Neural cell (in vitro differentiated cells): Measurements from ENCODE around the gene C19orf67. TPM values are rescaled to one million over a fixed set of nuclear protein-coding genes. Genes with fewer than 3 reads are reported as not detected.

Source experiments
- H2AFZ ChIP-seq: fragments of 200-600, 300-800 bp; sonication (generic), shearing (Covaris generic); 2 replicates; pipeline ENCODE4 v1.6.0; 2014; ENCODE audit warnings: low read depth, mild to moderate bottlenecking, antibody characterized with exemption, low read length, moderate library complexity
- H3F3A ChIP-seq: fragments of 200-600 bp; shearing (Covaris generic); 2 replicates; pipeline ENCODE4 v1.6.1; 2016; ENCODE audit warnings: mild to moderate bottlenecking, moderate library complexity, mixed read lengths, antibody characterized with exemption, low read length; ENCODE audit not compliant: insufficient read depth, poor library complexity, severe bottlenecking
- H3K27ac ChIP-seq: fragments of 200-600, 300-800 bp; sonication (generic), shearing (Covaris generic); 2 replicates; pipeline ENCODE4 v1.5.1; 2014; ENCODE audit warnings: mild to moderate bottlenecking, low read length, moderate library complexity
- H3K27me3 ChIP-seq: fragments of 300-800, 200-600 bp; sonication (generic), shearing (Covaris generic); 2 replicates; pipeline ENCODE4 v1.6.0; 2014; ENCODE audit warnings: mild to moderate bottlenecking, low read depth, low read length, moderate library complexity; ENCODE audit not compliant: insufficient read depth
- H3K36me3 ChIP-seq: fragments of 300-800, 200-600 bp; sonication (generic), shearing (Covaris generic); 2 replicates; pipeline ENCODE4 v1.5.1; 2014; ENCODE audit warnings: mild to moderate bottlenecking, antibody characterized with exemption, low read length, moderate library complexity; ENCODE audit not compliant: insufficient read depth
- H3K4me2 ChIP-seq: fragments of 300-800, 200-600 bp; sonication (generic), shearing (Covaris generic); 2 replicates; pipeline ENCODE4 v1.6.0; 2014; ENCODE audit warnings: mild to moderate bottlenecking, low read length
- H3K4me3 ChIP-seq: fragments of 300-800, 200-600 bp; sonication (generic), shearing (Covaris generic); 2 replicates; pipeline ENCODE4 v1.5.1; 2014; ENCODE audit warnings: mild to moderate bottlenecking, low read length, moderate library complexity
- H3K79me2 ChIP-seq: fragments of 200-600 bp; shearing (Covaris generic); replicated peaks from 2 replicates; pipeline ENCODE4 v1.6.0; 2014; ENCODE audit warnings: mild to moderate bottlenecking, low read length, moderate library complexity; ENCODE audit not compliant: insufficient read depth
- H3K9ac ChIP-seq: fragments of 300-800, 200-600 bp; sonication (generic), shearing (Covaris generic); 2 replicates; pipeline ENCODE4 v1.6.1; 2016; ENCODE audit warnings: mild to moderate bottlenecking, low read length, mixed read lengths
- H3K9me2 ChIP-seq: fragments of 200-600 bp; shearing (Covaris generic); 2 replicates; pipeline ENCODE4 v1.6.1; 2016; ENCODE audit warnings: mild to moderate bottlenecking, low read length, mixed read lengths; ENCODE audit not compliant: insufficient read depth
- H3K9me3 ChIP-seq: fragments of 200-600, 300-800 bp; sonication (generic), shearing (Covaris generic); 2 replicates; pipeline ENCODE4 v1.6.1; 2016; ENCODE audit warnings: mild to moderate bottlenecking, mixed run types, low read length, moderate library complexity, mixed read lengths
- H4K20me1 ChIP-seq: fragments of 200-600 bp; shearing (Covaris generic); 2 replicates; pipeline ENCODE4 v1.6.1; 2016; ENCODE audit warnings: mild to moderate bottlenecking, mixed run types; ENCODE audit not compliant: insufficient read depth
- CTCF ChIP-seq: fragments of 450-650 bp; IDR thresholded peaks from 2 replicates; pipeline ENCODE4 v1.5.1; 2014; ENCODE audit warnings: antibody characterized with exemption, mild to moderate bottlenecking, moderate library complexity; ENCODE audit not compliant: poor library complexity, severe bottlenecking
- EP300 ChIP-seq: fragments of 450-650 bp; conservative IDR thresholded peaks from 2 replicates; pipeline ENCODE4 v1.6.1; 2014; ENCODE audit warnings: antibody characterized with exemption, mild to moderate bottlenecking, moderate library complexity; ENCODE audit not compliant: poor library complexity, severe bottlenecking
- MXI1 ChIP-seq: fragments of 450-650 bp; conservative IDR thresholded peaks from 2 replicates; pipeline ENCODE4 v1.6.1; 2014; ENCODE audit warnings: antibody characterized with exemption, mild to moderate bottlenecking; ENCODE audit not compliant: poor library complexity, severe bottlenecking
- POLR2AphosphoS5 ChIP-seq: IDR thresholded peaks from 2 replicates; pipeline ENCODE4 v1.6.1; 2012
- RAD21 ChIP-seq: fragments of 450-650 bp; conservative IDR thresholded peaks from 2 replicates; pipeline ENCODE4 v1.6.1; 2014; ENCODE audit warnings: antibody characterized with exemption, mild to moderate bottlenecking, moderate library complexity
- SMC3 ChIP-seq: fragments of 450-650 bp; conservative IDR thresholded peaks from 2 replicates; pipeline ENCODE4 v1.6.1; 2014; ENCODE audit warnings: antibody characterized with exemption, mild to moderate bottlenecking, moderate library complexity; ENCODE audit not compliant: poor library complexity
- TAF1 ChIP-seq: IDR thresholded peaks from 2 replicates; pipeline ENCODE4 v1.6.1; 2012; ENCODE audit warnings: low read depth
- polyA plus RNA-seq: library from polyadenylated mRNA; depleted of rRNA; stranded (reverse); fragments of >200 nt; gene quantifications from 2 replicates; pipeline ENCODE4 v1.2.3, GENCODE V29; 2014
- TF ChIP-seq, protein P1 (sequence below): IDR thresholded peaks from 2 replicates; pipeline ENCODE4 v1.6.1; 2012; ENCODE audit warnings: borderline replicate concordance

Gene C19orf67
- polyA plus RNA-seq, 1 donor from 2014 or later: not detected

GRCh38 chr19:14118165-14119051, 32.8 kb upstream of the C19orf67 start:
- H2AFZ ChIP-seq: peak overlapping the region; percentile 54
- no peaks in the 10 kb centered on the region for H3K9me3 ChIP-seq
- no peaks in the 10 kb centered on the region for H3K9me2 ChIP-seq
- no peaks in the 10 kb centered on the region for H3F3A ChIP-seq
- peak overlapping the region; percentile 76 for H3K4me3 ChIP-seq
- H3K9ac ChIP-seq: peak overlapping the region; percentile 74
- TF ChIP-seq, protein P1, sequence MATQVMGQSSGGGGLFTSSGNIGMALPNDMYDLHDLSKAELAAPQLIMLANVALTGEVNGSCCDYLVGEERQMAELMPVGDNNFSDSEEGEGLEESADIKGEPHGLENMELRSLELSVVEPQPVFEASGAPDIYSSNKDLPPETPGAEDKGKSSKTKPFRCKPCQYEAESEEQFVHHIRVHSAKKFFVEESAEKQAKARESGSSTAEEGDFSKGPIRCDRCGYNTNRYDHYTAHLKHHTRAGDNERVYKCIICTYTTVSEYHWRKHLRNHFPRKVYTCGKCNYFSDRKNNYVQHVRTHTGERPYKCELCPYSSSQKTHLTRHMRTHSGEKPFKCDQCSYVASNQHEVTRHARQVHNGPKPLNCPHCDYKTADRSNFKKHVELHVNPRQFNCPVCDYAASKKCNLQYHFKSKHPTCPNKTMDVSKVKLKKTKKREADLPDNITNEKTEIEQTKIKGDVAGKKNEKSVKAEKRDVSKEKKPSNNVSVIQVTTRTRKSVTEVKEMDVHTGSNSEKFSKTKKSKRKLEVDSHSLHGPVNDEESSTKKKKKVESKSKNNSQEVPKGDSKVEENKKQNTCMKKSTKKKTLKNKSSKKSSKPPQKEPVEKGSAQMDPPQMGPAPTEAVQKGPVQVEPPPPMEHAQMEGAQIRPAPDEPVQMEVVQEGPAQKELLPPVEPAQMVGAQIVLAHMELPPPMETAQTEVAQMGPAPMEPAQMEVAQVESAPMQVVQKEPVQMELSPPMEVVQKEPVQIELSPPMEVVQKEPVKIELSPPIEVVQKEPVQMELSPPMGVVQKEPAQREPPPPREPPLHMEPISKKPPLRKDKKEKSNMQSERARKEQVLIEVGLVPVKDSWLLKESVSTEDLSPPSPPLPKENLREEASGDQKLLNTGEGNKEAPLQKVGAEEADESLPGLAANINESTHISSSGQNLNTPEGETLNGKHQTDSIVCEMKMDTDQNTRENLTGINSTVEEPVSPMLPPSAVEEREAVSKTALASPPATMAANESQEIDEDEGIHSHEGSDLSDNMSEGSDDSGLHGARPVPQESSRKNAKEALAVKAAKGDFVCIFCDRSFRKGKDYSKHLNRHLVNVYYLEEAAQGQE: no peak
- TF ChIP-seq TAF1: peak; percentile 17
- no peak for TF ChIP-seq EP300
- peak; percentile 24 for TF ChIP-seq SMC3
- no peaks in the 10 kb centered on the region for H4K20me1 ChIP-seq
- no peaks in the 10 kb centered on the region for H3K27me3 ChIP-seq
- peaks cover 29% of the 10 kb centered on the region for H3K79me2 ChIP-seq
- H3K27ac ChIP-seq: peak overlapping the region; percentile 76
- no peaks in the 10 kb centered on the region for H3K36me3 ChIP-seq
- peak overlapping the region; percentile 86 for H3K4me2 ChIP-seq

- Histone ChIP-seq H3K4me2 (peak within 1 kb of the TSS; percentile 91), H3K36me3 (no peaks in the 10 kb centered on the region), H3K4me3 (peak within 1 kb of the TSS; percentile 81), H3F3A (no peaks in the 10 kb centered on the region), H3K9ac (peak within 1 kb of the TSS; percentile 74), H3K27me3 (no peaks in the 10 kb centered on the region), H3K27ac (peak within 1 kb of the TSS; percentile 76), H4K20me1 (no peaks in the 10 kb centered on the region), H3K79me2 (peaks cover 29% of the 10 kb centered on the region), H3K9me3 (no peaks in the 10 kb centered on the region), H3K9me2 (no peaks in the 10 kb centered on the region), H2AFZ (peak within 1 kb of the TSS; percentile 54)
- TF ChIP-seq CTCF (peak; percentile 52), RAD21 (no peak), POLR2AphosphoS5 (peak; percentile 68), MXI1 (no peak), EP300 (no peak), TAF1 (peak; percentile 25)
These were observed 32.1 kb upstream of the C19orf67 start, which contains the start of gene PRKACA for GRCh38 chr19:14117668-14118164. PRKACA (minus strand) TSS chr19:14117762; CDS start chr19:14117547, 215 bp downstream.
